Spleen (tissue), 11 donors: ENCODE measurements around the gene CCDC141. TPM values are rescaled to one million over a fixed set of nuclear protein-coding genes. Genes with fewer than 3 reads are reported as not detected.

ENCODE experiments used
- DNase-seq: peaks from one replicate; pipeline ENCODE4 v3.0.0-alpha.2; 2020
- H3K27ac ChIP-seq, 8 donors: fragments of 200-600 bp; sonication (generic) in 7 of 8; 1 replicate in 4 of 8; 2 replicates in 4 of 8; pipeline versions ENCODE4 v1.5.0 to v1.8.0; 2016 to 2021; ENCODE audit warnings: inconsistent platforms in 4 of 8, mild to moderate bottlenecking in 4 of 8, moderate library complexity in 1 of 8
- H3K27me3 ChIP-seq, 7 donors: fragments of 200-600 bp; sonication (generic) in 6 of 7; replicated peaks in 1 of 7; 1 replicate in 4 of 7; 2 replicates in 3 of 7; pipeline versions ENCODE4 v1.5.0 to v1.8.0; 2016 to 2021; ENCODE audit warnings: inconsistent platforms in 3 of 7, mild to moderate bottlenecking in 1 of 7
- H3K36me3 ChIP-seq, 6 donors: fragments of 200-600 bp; sonication (generic) in 5 of 6; 1 replicate in 4 of 6; 2 replicates in 2 of 6; pipeline versions ENCODE4 v1.5.0 to v1.8.0; 2016 to 2021; ENCODE audit warnings: inconsistent platforms in 2 of 6
- H3K4me1 ChIP-seq, 6 donors: fragments of 200-600 bp; sonication (generic) in 5 of 6; 1 replicate in 3 of 6; 2 replicates in 3 of 6; pipeline versions ENCODE4 v1.5.0 to v1.8.0; 2016 to 2021; ENCODE audit warnings: inconsistent platforms in 3 of 6
- H3K4me3 ChIP-seq, 8 donors: fragments of 200-600 bp; sonication (generic) in 7 of 8; 1 replicate in 4 of 8; 2 replicates in 4 of 8; pipeline versions ENCODE4 v1.5.0 to v1.8.0; 2016 to 2021; ENCODE audit warnings: inconsistent platforms in 4 of 8, mild to moderate bottlenecking in 4 of 8, moderate library complexity in 2 of 8
- H3K9me3 ChIP-seq, 8 donors: fragments of 200-600 bp; sonication (generic) in 7 of 8; 1 replicate in 4 of 8; 2 replicates in 4 of 8; pipeline versions ENCODE4 v1.5.0 to v1.8.0; 2016 to 2021; ENCODE audit warnings: inconsistent platforms in 4 of 8
- CTCF ChIP-seq, 11 experiments: fragments of 200-600 bp in 7 of 11; fragments of 450-650 bp in 4 of 11; sonication (generic) in 4 of 11; IDR thresholded peaks in 8 of 11; conservative IDR thresholded peaks in 3 of 11; 1 replicate in 7 of 11; 2 replicates in 4 of 11; pipeline versions ENCODE4 v1.4.0 to v1.8.0; 2016 to 2021; ENCODE audit warnings: antibody characterized with exemption in 11 of 11, inconsistent platforms in 4 of 11, mild to moderate bottlenecking in 1 of 11
- POLR2A ChIP-seq, 3 donors: fragments of 450-650 bp; IDR thresholded peaks; one replicate each; pipeline ENCODE4 v1.5.1; 2017; ENCODE audit warnings: antibody characterized with exemption in 3 of 3, mild to moderate bottlenecking in 1 of 3
- POLR2AphosphoS5 ChIP-seq, 3 donors: sonication (generic); formaldehyde crosslinking; IDR thresholded peaks; one replicate each; pipeline ENCODE4 v1.5.1; 2017; ENCODE audit warnings: antibody characterized with exemption in 3 of 3
- WGBS, 5 donors: extraction: QIAGEN DNeasy Blood & Tissue Kit in 3 of 5; methylation state at CpG; one replicate each; pipeline versions ENCODE4 v1.1.5 to v1.1.7; 2013 to 2018; 5-methylcytosine and 5-hydroxymethylcytosine counted together
- intact Hi-C: fragments of 100-400 bp; cut with DNase I; formaldehyde crosslinking; loops from one replicate; pipeline ENCODE4 v1.15.0; 2023; ENCODE audit warnings: low total_unique reads
- polyA plus RNA-seq, 3 donors: library from polyadenylated mRNA; stranded (reverse); fragments of 200-250 nt; gene quantifications; one replicate each; pipeline ENCODE4 v1.2.1, GENCODE V29; 2013
- total RNA-seq, 7 donors: library from RNA; depleted of rRNA in 3 of 7; stranded (reverse); fragments of >200 nt in 3 of 7; fragmentation: NEBNext Ultra II Directional in 4 of 7; extraction: Animal tissue kit (Norgen Biotek cat#: 25700) in 4 of 7; gene quantifications; one replicate each; pipeline versions ENCODE4 v1.1.0 to v1.2.1, GENCODE V29; 2016 to 2021
- donor health status: healthy with polysubstance abuse.
- donor health status: DM: no; HTN: no; CAD: no; lungs with moderate emphysema.
- donor health status: DM: no; HTN: no; CAD: no.
- donor health status: Bipolar disorder and iron deficiency.
- donor health status: healthy.
- donor health status: DM: no; HTN: no; CAD: no.
- donor health status: DM: yes; HTN: yes; CAD: no.

CCDC141 gene
- total and polyA plus RNA-seq, 10 donors: 0.29 to 21.3 (median 11.4) TPM

GRCh38 chr2:178863856-178864620 is 185.9 kb downstream of the CCDC141 start:
- Histone ChIP-seq H3K9me3 (no peaks in the 10 kb centered on the region), H3K4me3 (no peak overlapping the region), H3K27ac (peak overlapping the region in 7 of 8 donors; percentile 17 to 71 (median 49)), H3K27me3 (no peaks in the 10 kb centered on the region), H3K4me1 (peaks cover 0 to 9% (median 6%) of the 10 kb centered on the region in 6 donors), H3K36me3 (peaks cover 0 to 5% (median 0%) of the 10 kb centered on the region in 6 donors)
- DNase-seq: no peak
- 43 to 78% (median 64%) methylated on average over 17 of the region's 17 CpGs for WGBS, 5 donors
- intact Hi-C loops: no loop called here
- TF ChIP-seq CTCF (IDR thresholded peaks at IDR 0.05 in 8 of 11, conservative IDR thresholded peaks at IDR 0.05 in 3 of 11): no peak
- no peak for TF ChIP-seq POLR2A (IDR thresholded peaks at IDR 0.05)
- TF ChIP-seq POLR2AphosphoS5 (IDR thresholded peaks at IDR 0.05): no peak

GRCh38 chr2:178863130-178863855 is 186.6 kb downstream of the CCDC141 start:
- H3K4me1 ChIP-seq: peaks cover 0 to 9% (median 6%) of the 10 kb centered on the region in 6 donors
- no peak for DNase-seq
- peaks cover 0 to 5% (median 0%) of the 10 kb centered on the region in 6 donors for H3K36me3 ChIP-seq
- H3K27me3 ChIP-seq: no peaks in the 10 kb centered on the region
- no peaks in the 10 kb centered on the region for H3K9me3 ChIP-seq
- intact Hi-C loops: no loop called here
- peak overlapping the region in 6 of 8 donors; percentile 17 to 71 (median 50) for H3K27ac ChIP-seq
- TF ChIP-seq CTCF (IDR thresholded peaks at IDR 0.05 in 8 of 11, conservative IDR thresholded peaks at IDR 0.05 in 3 of 11) (no peak), POLR2A (IDR thresholded peaks at IDR 0.05) (no peak), POLR2AphosphoS5 (IDR thresholded peaks at IDR 0.05) (no peak)
- 68 to 84% (median 77%) methylated on average over 5 of the region's 5 CpGs for WGBS, 5 donors
- no peak overlapping the region for H3K4me3 ChIP-seq

- TF ChIP-seq POLR2A (IDR thresholded peaks at IDR 0.05): no peak
- TF ChIP-seq CTCF (IDR thresholded peaks at IDR 0.05 in 8 of 11, conservative IDR thresholded peaks at IDR 0.05 in 3 of 11): no peak
- TF ChIP-seq POLR2AphosphoS5 (IDR thresholded peaks at IDR 0.05): no peak
- Histone ChIP-seq H3K36me3 (peaks cover 0 to 4% (median 0%) of the 10 kb centered on the region in 6 donors), H3K27me3 (no peaks in the 10 kb centered on the region), H3K9me3 (no peaks in the 10 kb centered on the region), H3K4me1 (peaks cover 0 to 9% (median 6%) of the 10 kb centered on the region in 6 donors), H3K4me3 (no peak overlapping the region), H3K27ac (no peak overlapping the region)
- WGBS, 5 donors: 56 to 89% (median 83%) methylated on average over 3 of the region's 3 CpGs
- no peak for DNase-seq
- intact Hi-C loops: no loop called here
These were observed 189.4 kb downstream of the CCDC141 start for GRCh38 chr2:178860551-178860950.

- H3K9me3 ChIP-seq: no peaks in the 10 kb centered on the region
- intact Hi-C loops: no loop called here
- WGBS, 5 donors: 51 to 83% (median 66%) methylated on average over 2 of the region's 2 CpGs
- TF ChIP-seq CTCF (IDR thresholded peaks at IDR 0.05 in 8 of 11, conservative IDR thresholded peaks at IDR 0.05 in 3 of 11) (no peak), POLR2AphosphoS5 (IDR thresholded peaks at IDR 0.05) (no peak), POLR2A (IDR thresholded peaks at IDR 0.05) (no peak)
- peaks cover 0 to 9% (median 6%) of the 10 kb centered on the region in 6 donors for H3K4me1 ChIP-seq
- no peak for DNase-seq
- H3K36me3 ChIP-seq: no peaks in the 10 kb centered on the region
- no peak overlapping the region for H3K27ac ChIP-seq
- H3K27me3 ChIP-seq: no peaks in the 10 kb centered on the region
- H3K4me3 ChIP-seq: no peak overlapping the region
These were observed 190.2 kb downstream of the CCDC141 start for GRCh38 chr2:178859730-178860129.
